COLO668 (cell line): Measurements from ENCODE around the gene SLC35F3.

Experiments used
- DNase-seq: peaks from one replicate; lab custom pipeline; 2025; ENCODE audit not compliant: unreplicated experiment; lab: John Stamatoyannopoulos, UW

SLC35F3 gene

DNA sequence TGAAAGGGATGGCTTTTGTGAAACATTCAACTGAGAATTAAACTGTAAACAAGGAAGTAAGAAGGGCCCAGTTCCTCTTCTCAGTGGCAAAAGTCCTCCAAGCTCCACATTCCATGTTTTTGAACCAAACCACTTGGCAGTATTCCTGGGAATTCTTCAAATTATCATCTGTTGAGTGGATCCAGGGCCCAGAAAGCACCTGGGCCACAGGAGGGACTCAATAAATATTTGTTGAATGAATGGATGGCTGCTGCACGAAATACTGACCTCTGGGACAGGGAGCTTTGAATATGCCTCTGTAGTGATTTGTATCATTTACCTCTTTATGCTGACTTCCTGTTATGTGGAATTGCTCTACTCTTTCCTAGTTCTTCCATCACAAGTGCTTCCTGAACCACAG is 4.7 kb downstream of the SLC35F3 start:
- no peak for DNase-seq

GRCh38 chr1:233912447-233912846 is 8.0 kb downstream of the SLC35F3 start:
- no peak for DNase-seq

DNA sequence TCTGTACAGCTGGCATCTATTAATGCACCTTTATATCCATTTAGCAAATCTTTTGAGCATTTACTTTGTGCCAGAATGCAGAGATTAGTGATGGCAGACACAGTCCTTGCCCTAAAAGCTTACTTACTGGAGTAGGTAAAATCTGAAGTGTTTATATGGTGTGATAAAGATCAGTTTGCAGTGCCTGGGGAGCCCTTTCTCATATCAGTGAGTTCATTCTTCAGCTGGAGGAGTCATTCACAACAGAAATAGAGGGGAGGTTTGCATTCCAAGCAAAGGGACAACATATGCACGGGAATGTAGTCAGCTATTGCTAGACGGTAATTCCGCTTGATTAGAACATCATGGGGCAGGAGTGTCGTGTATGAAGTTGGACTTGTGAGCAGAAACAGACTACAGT is 8.4 kb downstream of the SLC35F3 start:
- no peak for DNase-seq

- DNase-seq, result no peak
Observed at GRCh38 chr1:233916706-233917105, 12.2 kb downstream of the SLC35F3 start.

- DNase-seq, result no peak
Observed at GRCh38 chr1:233919786-233920185, 15.3 kb downstream of the SLC35F3 start.

DNA sequence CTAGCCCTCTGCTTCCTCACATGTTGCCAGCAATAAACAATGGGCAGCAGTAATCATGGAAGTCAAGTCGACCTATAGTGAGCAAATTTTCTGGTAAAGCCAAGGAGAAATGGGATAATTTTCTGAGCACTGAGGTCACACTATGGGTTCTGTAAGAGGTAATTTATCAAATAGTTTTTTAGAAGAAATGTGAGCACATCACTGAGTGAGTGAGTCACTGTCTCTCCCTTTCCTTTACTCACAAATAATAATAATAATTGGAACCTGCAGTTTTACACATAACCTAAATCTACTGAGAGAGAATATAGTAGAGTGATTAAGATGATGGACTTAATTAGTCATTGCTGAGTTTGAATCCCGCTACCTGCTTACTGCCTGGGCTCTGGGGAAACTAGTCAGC is 23.6 kb downstream of the SLC35F3 start:
- DNase-seq, result no peak

- DNase-seq, result no peak
Observed at GRCh38 chr1:233933339-233933738, 28.9 kb downstream of the SLC35F3 start.

DNA sequence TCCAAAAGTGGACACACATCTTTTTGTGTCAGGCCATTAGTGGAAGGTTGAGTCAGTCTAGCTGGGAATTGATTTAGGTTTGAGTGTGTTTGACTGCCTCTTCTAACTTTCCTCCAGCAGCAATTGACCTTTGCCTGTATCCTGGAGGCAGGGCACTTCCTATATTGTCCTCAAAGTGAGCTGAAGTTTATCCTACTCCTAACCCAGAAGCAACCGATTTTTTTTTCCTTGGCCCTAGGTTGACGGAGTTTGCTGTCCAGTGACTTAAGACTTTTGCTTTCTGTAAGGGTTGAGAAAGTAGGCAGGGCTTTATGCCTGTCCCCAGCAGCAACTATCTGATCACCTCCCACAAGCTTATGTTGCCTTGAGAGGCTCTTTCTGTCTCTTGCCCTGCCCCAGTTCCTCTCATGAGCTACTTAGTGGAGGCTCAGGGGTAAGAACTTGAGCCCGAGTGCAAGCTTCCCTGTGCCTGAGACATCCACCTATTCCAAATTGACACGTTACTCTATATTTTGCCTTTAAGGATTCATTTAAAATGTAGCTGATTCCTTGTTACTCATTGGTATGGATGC is 30.9 kb downstream of the SLC35F3 start:
- no peak for DNase-seq

DNA sequence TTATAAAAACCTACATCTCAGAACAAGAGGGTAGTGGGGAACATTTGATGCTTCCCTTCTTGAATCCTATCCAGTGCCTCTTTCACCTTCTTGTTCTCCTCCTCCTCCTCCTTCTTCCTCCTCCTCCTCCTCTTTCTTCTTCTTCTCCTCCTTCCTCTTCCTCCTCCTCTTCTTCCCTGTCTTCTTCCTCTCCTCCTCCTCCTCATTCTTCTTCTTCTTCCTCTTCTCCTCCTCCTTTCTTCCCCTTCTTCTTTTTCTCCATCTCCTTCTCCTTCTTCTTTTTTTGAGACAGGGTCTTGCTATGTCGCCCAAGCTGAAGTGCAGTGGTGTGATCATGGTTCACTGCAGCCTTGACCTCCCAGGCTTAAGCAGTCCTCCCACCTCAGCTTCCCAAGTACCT is 31.9 kb downstream of the SLC35F3 start:
- DNase-seq, result no peak

DNA sequence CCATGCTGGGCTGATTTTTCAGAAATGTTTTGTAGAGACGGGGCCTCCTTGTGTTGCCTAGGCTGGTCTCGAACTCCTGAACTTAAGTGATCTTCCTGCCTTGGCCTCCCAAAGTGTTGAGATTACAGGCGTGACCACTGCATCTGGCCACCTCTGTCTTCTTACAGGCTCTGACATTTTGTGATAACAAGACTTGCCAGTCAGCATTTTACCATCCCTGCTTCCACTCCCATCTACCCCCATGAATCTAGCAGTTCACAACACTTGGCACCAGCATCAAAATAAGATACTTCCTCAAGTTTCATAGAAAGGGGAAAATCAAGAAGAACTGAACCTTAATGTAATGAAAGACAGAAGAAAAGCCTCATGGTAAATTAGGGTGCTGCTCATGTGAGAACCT is 32.4 kb downstream of the SLC35F3 start:
- DNase-seq, result no peak

GRCh38 chr1:233938476-233938875 is 34.0 kb downstream of the SLC35F3 start:
- DNase-seq, result no peak

DNA sequence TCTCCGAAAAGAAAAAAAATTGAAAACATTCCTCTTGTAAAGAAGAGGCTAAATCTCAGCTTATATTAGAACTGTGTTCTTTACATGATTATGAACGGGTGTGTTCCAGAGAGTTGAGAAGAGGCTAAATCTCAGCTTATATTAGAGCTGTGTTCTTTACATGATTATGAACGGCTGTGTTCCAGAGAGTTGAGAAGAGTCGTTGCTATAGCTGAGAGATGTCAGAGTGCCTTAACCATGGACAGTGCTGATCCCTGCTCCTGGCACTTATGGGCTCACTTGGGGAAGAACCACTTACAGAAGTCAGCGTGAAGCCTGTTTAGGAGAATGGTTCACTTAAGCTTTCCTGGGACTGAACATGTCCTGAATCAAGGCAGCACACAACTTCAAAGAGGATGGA is 35.0 kb downstream of the SLC35F3 start:
- no peak for DNase-seq

GRCh38 chr1:233940908-233941307 is 36.4 kb downstream of the SLC35F3 start:
- no peak for DNase-seq

DNA sequence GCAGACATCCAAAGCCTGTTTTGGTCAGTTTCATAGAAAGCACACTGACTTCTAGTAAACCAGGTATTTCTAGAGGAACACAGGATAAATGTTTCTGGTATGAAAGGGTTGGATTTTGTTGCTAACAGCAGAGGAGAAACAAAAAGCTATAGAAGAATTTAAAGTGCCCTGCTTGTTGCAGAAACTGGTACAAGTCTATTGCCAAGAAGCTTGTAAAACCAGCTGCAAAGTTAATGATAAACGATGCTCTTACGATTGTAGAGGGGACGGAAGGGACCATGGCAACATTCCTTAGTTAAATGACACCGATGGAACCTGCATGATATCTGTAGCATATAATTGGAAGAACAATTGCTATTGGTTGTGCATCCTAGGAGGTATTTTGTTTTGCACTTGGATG is 40.1 kb downstream of the SLC35F3 start:
- DNase-seq, result no peak

DNA sequence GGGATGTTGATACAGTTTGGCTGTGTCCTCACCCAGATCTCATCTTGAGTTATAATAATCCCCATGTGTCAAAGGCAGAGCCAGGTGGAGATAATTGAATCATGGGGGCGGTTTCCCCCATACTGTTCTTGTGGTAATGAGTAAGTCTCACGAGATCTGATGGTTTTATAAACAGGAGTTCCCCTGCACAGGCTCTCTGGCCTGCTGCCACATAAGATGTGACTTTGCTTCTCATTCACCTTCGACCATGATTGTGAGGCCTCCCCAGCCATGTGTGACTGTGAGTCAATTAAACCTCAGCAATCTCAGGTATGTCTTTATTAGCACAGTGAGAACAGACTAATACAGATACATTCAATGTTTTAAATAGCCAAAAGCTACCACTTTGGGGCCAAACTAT is 41.1 kb downstream of the SLC35F3 start:
- DNase-seq, result no peak

GRCh38 chr1:233945979-233946378 is 41.5 kb downstream of the SLC35F3 start:
- DNase-seq, result no peak

DNA sequence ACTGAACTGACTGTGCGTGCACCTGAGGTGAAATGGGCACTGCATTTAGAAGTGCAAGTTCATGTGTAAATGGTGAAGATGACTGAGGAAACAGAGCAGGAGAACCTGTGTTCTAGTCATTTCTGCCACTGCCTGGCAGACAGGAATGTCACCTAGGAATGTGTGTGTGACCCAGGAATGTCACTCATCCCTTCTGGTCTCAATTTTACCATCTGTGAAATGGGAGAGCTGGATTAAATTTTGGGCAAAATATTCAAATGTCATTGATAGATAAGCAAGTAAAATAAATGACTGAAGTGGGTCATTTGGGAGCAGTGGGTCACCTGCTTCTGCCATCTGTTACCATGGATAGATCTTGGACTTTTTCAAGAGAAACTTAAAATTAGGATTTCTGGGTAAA is 42.2 kb downstream of the SLC35F3 start:
- no peak for DNase-seq

- no peak for DNase-seq
Observed at GRCh38 chr1:233951804-233952203, 47.3 kb downstream of the SLC35F3 start.

GRCh38 chr1:233957691-233958090 is 53.2 kb downstream of the SLC35F3 start:
- DNase-seq, result no peak

GRCh38 chr1:233959102-233959501 is 54.6 kb downstream of the SLC35F3 start:
- no peak for DNase-seq

DNA sequence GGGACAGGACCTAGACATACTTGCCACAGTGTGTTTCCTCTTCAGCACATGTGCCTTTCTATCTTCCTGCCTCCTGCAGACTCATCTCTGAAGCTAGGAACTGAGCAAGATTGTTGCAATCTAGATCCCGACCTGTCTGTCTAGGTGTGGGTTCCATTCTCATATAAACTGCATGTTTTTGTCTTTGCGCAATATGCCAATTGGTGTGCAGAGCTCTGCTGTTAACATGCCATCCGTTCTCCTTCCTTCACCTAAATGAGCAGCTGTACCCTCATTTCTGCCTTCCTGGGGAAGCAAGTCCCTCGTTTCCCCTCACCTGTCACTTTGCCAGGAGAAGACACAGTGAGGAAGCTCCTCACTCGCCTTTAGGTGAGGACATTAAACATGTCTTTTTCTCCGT is 55.5 kb downstream of the SLC35F3 start:
- no peak for DNase-seq

- no peak for DNase-seq
Observed at GRCh38 chr1:233960386-233960785, 55.9 kb downstream of the SLC35F3 start.

GRCh38 chr1:233962878-233963277 is 58.4 kb downstream of the SLC35F3 start:
- DNase-seq, result no peak

GRCh38 chr1:233965856-233966255 is 61.4 kb downstream of the SLC35F3 start:
- no peak for DNase-seq
